Left lobe of liver (tissue), 2 donors: ENCODE measurements around the gene ARL10. TPM values are rescaled to one million over a fixed set of nuclear protein-coding genes. Genes with fewer than 3 reads are reported as not detected.

Experiments
- ATAC-seq: fragments of 200-7000 bp; cut with Tn5 transposase; one replicate; pipeline ENCODE4 v1.9.1; 2020; ENCODE audit warnings: mild to moderate bottlenecking, moderate library complexity
- DNase-seq: peaks from one replicate; pipeline ENCODE4 v3.0.0-alpha.2; 2020; ENCODE audit warnings: low spot score
- total RNA-seq: library from RNA; stranded (reverse); gene quantifications from one replicate; pipeline ENCODE4 v1.2.1, GENCODE V29; 2021
- donor health status: DM: no; HTN: no; CAD: no; lungs with moderate emphysema.
- donor health status: DM: no; HTN: yes; CAD: no.

The ARL10 gene
- total RNA-seq, 1 donor from 2014 or later, result 1.8 TPM

GRCh38 chr5:176361437-176362232 lies 3.7 kb upstream of the ARL10 start, which contains the start of gene KIAA1191:
Gene KIAA1191, minus strand, starts transcription at chr5:176361764. Its CDS starts 2,256 bp downstream, at chr5:176359508.
- peak; percentile 96 for ATAC-seq

GRCh38 chr5:176362233-176362490 lies 3.1 kb upstream of the ARL10 start:
- DNase-seq, result no peak
- ATAC-seq, result no peak

More at GRCh38 chr5:176361437-176362232, 3.7 kb upstream of the ARL10 start, which contains the start of gene KIAA1191:
- peak; percentile 97 for DNase-seq

GRCh38 chr5:176364765-176365350 lies 429 bp upstream of the ARL10 start:
- ATAC-seq, result no peak

GRCh38 chr5:176366232-176366894 lies 1.1 kb downstream of the ARL10 start:
- DNase-seq, result no peak
- no peak for ATAC-seq

More at GRCh38 chr5:176364765-176365350, 429 bp upstream of the ARL10 start:
- DNase-seq, result no peak

GRCh38 chr5:176368726-176369125 lies 3.4 kb downstream of the ARL10 start:
- ATAC-seq (no peak), DNase-seq (no peak)

- no peak for DNase-seq
These were observed 4.8 kb downstream of the ARL10 start for GRCh38 chr5:176369934-176370711.

GRCh38 chr5:176371621-176372539 lies 6.6 kb downstream of the ARL10 start:
- DNase-seq (no peak), ATAC-seq (peak; percentile 44)

More at GRCh38 chr5:176369934-176370711, 4.8 kb downstream of the ARL10 start:
- no peak for ATAC-seq

GRCh38 chr5:176373100-176373818 lies 8.0 kb downstream of the ARL10 start:
- no peak for DNase-seq
- ATAC-seq, result peak; percentile 55

GRCh38 chr5:176379881-176380280 lies 14.6 kb downstream of the ARL10 start:
- no peak for DNase-seq
- no peak for ATAC-seq

- ATAC-seq, result peak; percentile 64
- no peak for DNase-seq
These were observed 16.1 kb downstream of the ARL10 start for GRCh38 chr5:176381423-176381822.

- ATAC-seq, result no peak
- no peak for DNase-seq
These were observed 16.7 kb downstream of the ARL10 start for GRCh38 chr5:176381979-176382378.

GRCh38 chr5:176382721-176383120 lies 17.4 kb downstream of the ARL10 start:
- no peak for ATAC-seq
- no peak for DNase-seq

- DNase-seq (no peak), ATAC-seq (no peak)
These were observed 18.1 kb downstream of the ARL10 start for GRCh38 chr5:176383248-176383905.

GRCh38 chr5:176383961-176384360 lies 18.7 kb downstream of the ARL10 start:
- DNase-seq (no peak), ATAC-seq (no peak)

GRCh38 chr5:176384366-176384930 lies 19.2 kb downstream of the ARL10 start:
- ATAC-seq, result no peak
- no peak for DNase-seq

- ATAC-seq (no peak), DNase-seq (no peak)
These were observed 19.7 kb downstream of the ARL10 start for GRCh38 chr5:176384991-176385390.

- ATAC-seq, result no peak
- DNase-seq, result no peak
These were observed 21.2 kb downstream of the ARL10 start for GRCh38 chr5:176386491-176386890.

GRCh38 chr5:176387384-176387925 lies 22.2 kb downstream of the ARL10 start:
- no peak for DNase-seq
- ATAC-seq, result no peak
